OCI-M2 (cell line): ENCODE data around the gene FASTK.

Source experiments
- DNase-seq: peaks from one replicate; lab custom pipeline; 2025; ENCODE audit not compliant: unreplicated experiment; lab: John Stamatoyannopoulos, UW

The FASTK gene

GRCh38 chr7:151118108-151119054, 37.8 kb upstream of the FASTK start:
- DNase-seq, result no peak

- no peak for DNase-seq
Observed at GRCh38 chr7:151117565-151117964, 37.0 kb upstream of the FASTK start.

GRCh38 chr7:151116603-151117440, 36.2 kb upstream of the FASTK start:
- DNase-seq, result no peak

- DNase-seq, result no peak
Observed at GRCh38 chr7:151115836-151116418, 35.3 kb upstream of the FASTK start.

GRCh38 chr7:151115121-151115835, 34.7 kb upstream of the FASTK start:
- DNase-seq, result no peak

GRCh38 chr7:151114151-151115090, 33.8 kb upstream of the FASTK start:
- no peak for DNase-seq

- no peak for DNase-seq
Observed at GRCh38 chr7:151113344-151114150, 32.9 kb upstream of the FASTK start.

GRCh38 chr7:151110941-151111645, 30.5 kb upstream of the FASTK start:
- DNase-seq, result no peak

GRCh38 chr7:151110236-151110940, 29.8 kb upstream of the FASTK start:
- DNase-seq, result no peak

GRCh38 chr7:151109094-151110048, 28.8 kb upstream of the FASTK start:
- DNase-seq, result no peak

GRCh38 chr7:151107882-151108281, 27.3 kb upstream of the FASTK start:
- DNase-seq, result no peak

- DNase-seq, result no peak
Observed at GRCh38 chr7:151104411-151105235, 24.0 kb upstream of the FASTK start.

GRCh38 chr7:151103973-151104372, 23.4 kb upstream of the FASTK start:
- DNase-seq, result no peak

- DNase-seq, result no peak
Observed at GRCh38 chr7:151102991-151103390, 22.4 kb upstream of the FASTK start.

- no peak for DNase-seq
Observed at GRCh38 chr7:151101621-151102396, 21.2 kb upstream of the FASTK start.
